GM18951 (cell line): ENCODE measurements around the gene KCNIP4.

Experiments
- POLR2A ChIP-seq: IDR thresholded peaks from 4 replicates; pipeline ENCODE4 v1.6.1; 2011; ENCODE audit warnings: mild to moderate bottlenecking; ENCODE audit not compliant: insufficient read length, insufficient read depth; ENCODE audit errors: extremely low read depth
- in situ Hi-C: fragments of 300-500 bp; cut with MboI; formaldehyde crosslinking; loops from one replicate; pipeline ENCODE4 v1.12.0; 2022; ENCODE audit warnings: low sequenced_read_pairs, mixed read lengths, inconsistent platforms; ENCODE audit not compliant: unreplicated experiment

KCNIP4 gene

DNA sequence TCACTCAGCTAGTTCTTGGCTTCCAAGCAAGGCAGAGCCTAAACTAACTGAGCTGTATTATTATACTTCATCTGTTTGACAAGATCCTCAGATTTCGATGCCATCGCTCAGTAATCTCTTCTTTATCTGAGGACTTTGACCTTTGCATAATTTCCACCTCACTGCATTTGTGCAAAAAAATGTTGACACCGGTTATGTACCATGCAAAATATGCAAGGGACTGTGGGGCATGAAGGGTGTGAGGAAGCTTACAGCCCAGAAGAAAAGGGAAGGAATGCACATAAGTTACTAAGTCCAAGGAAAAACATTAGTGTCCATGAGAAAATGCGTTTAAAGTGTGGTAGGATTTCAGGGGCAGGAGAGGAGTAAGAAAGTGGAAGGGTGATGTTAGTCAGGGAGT, 953.0 kb downstream of the KCNIP4 start:
- in situ Hi-C loops, result no loop called here
- no peak for TF ChIP-seq POLR2A

DNA sequence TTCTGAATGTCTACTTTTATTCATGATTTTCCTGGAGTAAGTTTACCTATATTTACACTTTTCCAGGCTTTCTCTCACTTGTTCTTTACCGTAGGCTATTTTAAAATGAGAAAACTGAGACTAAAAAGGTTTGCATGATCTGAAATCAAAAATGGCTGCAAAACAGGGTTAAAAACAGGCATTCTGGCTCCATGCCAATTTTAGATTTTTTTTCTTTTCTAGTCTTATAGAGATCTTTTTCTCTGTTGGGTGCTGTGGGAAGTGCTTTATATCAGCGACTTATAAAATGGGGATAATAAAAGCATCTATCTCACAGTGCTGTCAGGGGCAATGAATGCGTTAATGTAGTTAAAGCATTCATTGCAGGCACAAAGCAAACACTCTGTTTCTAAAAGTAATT, 953.6 kb downstream of the KCNIP4 start:
- no peak for TF ChIP-seq POLR2A
- in situ Hi-C loops, result no loop called here

DNA sequence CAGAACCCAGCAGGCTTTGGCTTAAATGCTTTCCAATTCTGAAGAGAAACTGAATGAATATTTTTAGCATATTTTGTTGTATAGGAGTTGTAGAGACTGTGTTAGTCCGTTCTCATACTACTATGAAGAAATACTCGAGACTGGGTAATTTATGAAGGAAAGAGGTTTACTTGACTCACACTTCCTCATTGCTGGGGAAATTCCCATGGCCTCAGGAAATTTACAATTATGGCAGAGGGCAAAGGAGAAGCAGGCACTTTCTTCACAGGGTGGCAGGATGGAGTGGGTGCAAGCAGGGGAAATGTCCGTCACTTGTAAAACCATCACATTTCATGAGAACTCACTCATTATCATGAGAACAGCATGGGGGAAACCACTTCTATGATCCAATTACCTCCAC, 956.6 kb downstream of the KCNIP4 start:
- in situ Hi-C loops, result no loop called here
- no peak for TF ChIP-seq POLR2A

DNA sequence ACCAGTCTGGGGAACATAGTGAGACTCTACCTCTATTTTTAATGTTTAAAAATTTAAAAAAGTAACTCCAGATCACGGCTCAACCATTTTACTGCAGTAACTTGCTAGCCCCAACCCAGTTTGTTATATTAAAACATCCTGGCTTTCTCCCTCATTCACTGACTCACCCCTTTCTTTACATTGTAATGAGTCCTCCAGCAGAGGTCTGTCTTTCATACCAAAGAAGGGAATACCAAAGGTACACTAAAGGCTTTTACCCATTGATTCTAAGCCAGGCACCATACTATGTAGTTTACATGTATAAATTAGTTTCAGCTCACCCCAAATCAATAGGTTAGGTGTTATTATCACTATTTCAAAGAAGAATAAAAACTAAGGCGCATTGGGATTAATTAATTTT, 961.4 kb downstream of the KCNIP4 start:
- in situ Hi-C loops, result no loop called here
- TF ChIP-seq POLR2A, result no peak

DNA sequence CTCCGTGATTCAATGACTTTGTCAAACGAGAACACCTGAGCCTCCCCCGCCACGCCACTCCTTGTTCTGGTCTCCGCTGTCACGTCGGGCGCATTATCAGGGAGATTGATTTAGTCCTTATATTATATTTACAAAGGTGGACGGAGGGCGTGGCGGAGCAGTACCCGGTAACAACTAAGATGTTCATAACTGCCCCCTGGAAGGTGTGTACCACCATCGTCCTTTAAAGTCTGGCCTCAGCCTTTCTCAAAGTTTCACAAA, 964.1 kb downstream of the KCNIP4 start:
- in situ Hi-C loops, result no loop called here
- no peak for TF ChIP-seq POLR2A

DNA sequence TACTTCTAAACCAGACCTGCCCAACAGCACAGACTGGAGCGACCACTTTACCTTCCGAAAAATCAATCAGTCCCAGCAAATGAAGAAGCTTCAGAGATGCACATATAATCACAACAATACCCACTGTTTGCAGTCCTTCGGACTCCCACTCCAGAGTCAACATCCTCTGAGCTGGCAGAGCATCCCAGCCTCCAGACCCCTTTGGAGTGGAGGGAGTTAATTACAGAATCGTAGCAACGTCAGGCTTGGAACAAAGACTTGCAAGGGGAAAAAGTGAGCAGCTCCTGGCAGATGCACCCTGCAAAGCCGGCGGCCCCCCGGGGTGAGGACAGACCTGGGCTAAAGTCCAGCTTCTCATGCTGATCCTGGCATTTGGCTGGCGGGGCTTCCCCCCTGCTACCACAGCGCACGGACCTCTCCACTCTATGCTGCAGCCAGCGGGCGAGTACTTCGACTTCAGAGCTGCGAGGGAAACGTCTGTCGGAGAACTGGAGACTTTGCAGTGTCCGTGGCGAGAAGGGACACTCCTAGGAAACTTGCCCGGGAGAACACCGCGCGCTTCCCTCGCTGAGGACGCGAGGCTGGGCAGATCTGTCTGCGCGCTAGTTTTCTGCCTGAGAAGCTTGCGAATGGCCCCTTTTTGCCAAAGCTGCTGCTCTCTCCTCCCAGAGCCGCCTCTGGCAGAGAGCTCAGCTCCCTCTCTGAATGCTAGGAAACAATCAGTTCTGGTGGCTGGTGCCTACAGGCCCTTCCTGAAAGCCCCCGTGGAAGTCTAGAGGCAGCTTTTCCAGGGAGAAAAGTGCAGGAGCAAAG, 964.6 kb downstream of the KCNIP4 start:
- in situ Hi-C loops, result no loop called here
- TF ChIP-seq POLR2A, result no peak

DNA sequence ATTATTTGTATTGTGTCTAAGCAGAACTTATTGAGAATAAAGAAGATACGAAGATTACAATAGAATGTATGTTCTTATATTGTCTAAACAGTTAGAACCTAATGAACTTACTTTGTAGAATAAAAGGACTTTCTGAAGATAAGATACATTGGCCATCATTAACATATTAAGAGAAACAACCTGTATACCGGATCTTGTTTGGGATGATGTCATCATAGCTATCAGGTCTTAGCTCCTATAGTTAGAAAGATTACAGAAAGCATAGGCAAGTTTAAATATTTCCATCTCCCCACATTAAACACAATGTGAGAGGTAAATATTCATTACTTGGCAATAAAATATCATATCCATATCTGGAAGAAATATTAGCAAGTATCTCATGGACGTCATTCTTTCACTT, 966.0 kb downstream of the KCNIP4 start:
- in situ Hi-C loops, result no loop called here
- TF ChIP-seq POLR2A, result no peak

DNA sequence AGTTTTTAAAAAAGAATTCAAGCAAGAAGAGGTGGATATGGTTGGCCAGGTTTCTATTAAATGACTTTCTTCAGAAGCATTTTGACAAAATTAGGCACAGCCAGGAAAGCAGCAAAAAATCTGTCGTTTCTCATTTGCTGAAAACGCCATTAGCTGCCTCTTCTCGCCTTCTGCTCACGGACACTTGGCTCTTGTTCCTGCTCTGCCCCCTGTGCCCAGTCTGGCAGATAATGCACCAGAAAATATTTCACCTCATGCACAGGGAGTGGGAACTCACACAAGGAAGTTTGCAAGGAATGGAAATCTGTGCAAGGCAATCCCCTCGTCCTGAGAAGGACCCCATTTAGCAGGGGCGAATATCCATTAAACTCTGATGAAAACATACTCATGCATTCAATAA, 988.3 kb downstream of the KCNIP4 start:
- TF ChIP-seq POLR2A, result no peak
- in situ Hi-C loops, result no loop called here

DNA sequence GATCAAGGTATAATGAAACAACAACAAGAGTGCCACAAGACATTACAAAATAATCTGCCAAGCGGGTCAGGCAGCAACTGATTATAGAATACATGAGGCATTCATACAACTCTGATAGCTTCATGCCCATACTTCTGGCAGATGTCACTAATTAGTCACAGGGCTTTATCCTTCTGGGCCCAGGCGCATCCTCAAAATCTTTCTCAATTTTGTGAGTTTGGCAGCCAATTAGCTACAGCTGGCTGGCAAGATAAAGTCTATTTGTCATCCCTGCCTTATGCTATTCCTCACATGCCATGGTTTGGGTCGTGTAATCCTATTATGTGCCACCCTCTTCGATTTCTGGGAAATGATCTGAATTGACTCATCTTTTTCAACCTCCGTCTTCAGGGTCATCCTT, 994.0 kb downstream of the KCNIP4 start:
- no peak for TF ChIP-seq POLR2A
- in situ Hi-C loops, result no loop called here

DNA sequence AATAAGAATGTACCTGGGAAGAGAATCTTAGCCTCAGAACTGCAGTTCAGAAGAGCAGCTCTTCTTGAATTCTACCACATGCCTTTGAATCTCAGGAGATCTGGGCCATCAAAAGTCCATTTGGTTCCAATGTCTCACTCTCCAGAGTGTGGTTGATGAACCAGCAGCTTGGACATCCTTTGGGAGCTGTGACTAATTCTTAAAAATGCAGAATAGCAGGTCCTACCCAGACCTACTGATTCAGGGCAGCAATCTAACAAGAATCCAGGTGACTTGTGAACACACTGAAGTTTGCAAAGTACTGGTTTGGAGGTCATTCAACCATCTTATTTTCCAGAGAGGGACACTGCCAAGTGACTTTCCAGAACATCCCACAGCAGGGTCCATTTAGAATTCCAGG, 1003.6 kb downstream of the KCNIP4 start:
- in situ Hi-C loops, result no loop called here

DNA sequence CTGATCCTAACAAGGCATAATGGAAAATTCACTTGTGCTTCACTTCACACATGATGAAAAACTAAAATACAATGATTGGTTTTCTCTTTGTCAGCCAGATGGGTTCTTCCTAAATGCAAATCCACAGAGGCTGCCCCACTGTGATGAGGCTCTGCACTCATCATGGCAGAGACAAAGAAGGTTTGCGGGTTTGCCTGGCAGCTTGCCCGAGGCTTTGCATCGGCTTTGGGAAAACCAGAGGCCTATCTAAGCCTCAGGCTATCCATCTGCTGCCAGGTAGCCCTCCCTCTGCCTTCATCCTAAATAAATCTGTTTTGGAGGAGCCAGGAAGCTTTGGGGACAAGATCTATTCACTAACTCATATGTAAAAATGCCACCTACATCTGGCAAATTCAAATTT, 1004.1 kb downstream of the KCNIP4 start:
- no peak for TF ChIP-seq POLR2A
- in situ Hi-C loops, result no loop called here

More for the DNA sequence above, 1003.6 kb downstream of the KCNIP4 start:
- TF ChIP-seq POLR2A, result no peak

DNA sequence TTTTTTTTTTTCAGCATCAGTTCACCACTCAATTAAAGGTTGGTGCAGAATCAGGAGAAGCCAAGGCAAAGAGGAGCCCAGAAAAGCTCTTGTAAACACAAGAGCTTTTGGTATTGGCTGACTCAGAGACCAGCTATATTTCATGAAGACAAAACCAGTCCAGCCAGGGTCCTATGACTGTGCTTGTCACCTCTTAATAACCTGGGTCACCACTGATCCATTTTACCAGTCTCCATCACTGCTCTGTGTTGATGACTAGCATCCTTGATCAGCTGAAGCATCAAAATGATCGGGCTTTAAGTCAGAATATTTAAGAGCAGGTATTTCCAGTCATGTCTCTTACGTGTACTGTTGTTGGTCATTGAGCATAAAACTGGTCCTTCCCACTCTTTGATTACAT, 1010.4 kb downstream of the KCNIP4 start:
- no peak for TF ChIP-seq POLR2A
- in situ Hi-C loops, result no loop called here

DNA sequence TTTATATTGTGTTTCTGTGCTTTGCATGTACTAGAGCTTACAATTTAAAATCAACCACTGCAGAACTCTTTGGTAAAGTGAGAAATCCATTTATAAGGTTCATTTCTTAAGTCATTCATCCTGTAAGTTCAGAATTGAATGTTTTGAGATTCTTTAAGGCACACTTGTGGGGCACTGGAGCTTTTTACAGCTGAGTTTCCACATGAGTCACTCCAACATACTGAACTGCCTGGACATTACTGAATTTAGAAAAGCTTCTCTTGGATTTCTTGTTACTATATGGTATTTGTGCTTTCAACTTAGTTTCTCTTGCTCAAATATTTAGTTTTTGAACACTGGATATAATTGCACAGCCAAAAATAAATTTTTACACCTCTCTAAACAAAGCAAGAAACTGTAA, 1022.0 kb downstream of the KCNIP4 start:
- no peak for TF ChIP-seq POLR2A
- in situ Hi-C loops, result no loop called here

DNA sequence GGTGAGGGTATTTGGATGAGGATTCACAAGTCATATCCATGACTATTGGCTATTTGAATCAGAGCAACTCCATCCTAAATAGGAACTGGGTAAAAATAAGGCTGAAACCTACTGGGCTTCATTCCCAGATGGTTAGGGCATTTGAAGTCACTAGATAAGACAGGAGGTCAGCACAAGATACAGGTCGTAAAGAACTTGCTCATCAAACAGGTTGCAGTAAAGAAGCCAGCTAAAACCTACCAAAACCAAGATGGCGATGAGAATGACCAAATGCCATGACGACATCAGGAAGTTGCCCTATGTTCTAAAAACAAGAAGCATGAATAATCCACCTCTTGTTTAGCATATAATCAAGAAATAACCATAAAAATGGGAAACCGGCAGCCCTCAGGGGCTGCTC, 1023.4 kb downstream of the KCNIP4 start:
- no peak for TF ChIP-seq POLR2A
- in situ Hi-C loops, result no loop called here

DNA sequence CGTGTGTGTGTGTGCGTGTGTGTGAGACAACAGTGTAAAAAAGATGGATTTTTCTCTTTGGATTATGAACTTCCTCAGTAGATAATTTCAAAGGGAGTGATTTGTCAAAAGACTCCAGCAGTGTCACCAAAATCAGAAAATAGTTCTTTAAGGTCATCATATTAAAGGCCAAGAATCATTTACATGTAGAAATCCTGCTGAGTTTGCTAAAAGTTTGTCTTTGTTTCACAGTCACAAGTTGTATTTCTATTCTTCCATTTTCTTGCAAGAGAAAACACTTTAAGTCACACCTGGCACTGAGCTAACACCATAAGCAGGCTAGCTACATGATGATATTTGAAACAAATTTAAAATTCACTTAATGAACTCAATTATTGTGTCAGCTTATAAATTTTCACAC, 1025.6 kb downstream of the KCNIP4 start:
- TF ChIP-seq POLR2A, result no peak
- in situ Hi-C loops, result no loop called here

DNA sequence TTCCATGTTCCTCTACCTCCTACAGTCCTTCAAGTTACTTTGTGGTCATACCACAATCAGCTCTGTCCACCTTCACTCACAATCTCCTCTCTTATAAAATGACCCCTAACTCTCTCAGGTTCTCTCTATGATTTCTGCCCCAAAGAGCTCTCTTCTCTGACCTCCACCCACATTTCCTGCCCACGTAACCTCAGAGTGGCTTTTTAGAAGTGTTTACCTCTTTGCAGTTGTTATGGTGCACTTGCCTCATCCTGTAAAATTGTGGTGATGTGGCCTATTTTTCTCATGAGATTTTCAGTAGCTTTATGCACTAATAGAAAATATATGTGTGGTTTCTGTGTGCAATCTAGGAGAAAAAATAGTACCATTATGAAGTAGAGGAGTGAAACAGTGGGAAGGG, 1032.5 kb downstream of the KCNIP4 start:
- TF ChIP-seq POLR2A, result no peak
- in situ Hi-C loops, result no loop called here

DNA sequence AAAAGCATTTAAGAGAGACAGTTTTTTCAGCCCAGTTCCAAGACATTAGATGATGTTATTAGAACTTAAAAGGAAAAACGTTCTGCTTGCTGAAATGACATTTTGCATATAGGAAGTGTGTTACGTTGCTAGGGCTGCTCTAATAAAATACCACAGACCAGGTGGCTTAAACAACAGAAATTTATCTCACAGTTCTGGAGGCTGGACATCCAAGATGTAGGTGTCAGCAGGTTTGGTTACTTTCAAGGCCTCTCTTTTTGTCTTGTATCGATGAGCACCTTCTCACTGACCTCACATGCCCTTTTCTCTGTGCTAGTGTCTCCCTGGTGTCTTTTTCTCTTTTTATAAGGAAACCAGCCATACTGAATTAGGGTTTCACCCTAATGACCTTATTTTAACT, 1043.6 kb downstream of the KCNIP4 start:
- no peak for TF ChIP-seq POLR2A
- in situ Hi-C loops, result no loop called here
